Gastroesophageal sphincter (tissue), 3 donors: ENCODE measurements around the gene CDK4.

ENCODE experiments used
- CTCF ChIP-seq, 4 experiments: fragments of 200-600 bp in 2 of 4; fragments of 450-650 bp in 2 of 4; sonication (generic) in 1 of 4; IDR thresholded peaks; one replicate each; pipeline ENCODE4 v1.5.1; 2017 to 2019; ENCODE audit warnings: antibody characterized with exemption in 4 of 4, mild to moderate bottlenecking in 2 of 4, moderate library complexity in 2 of 4
- EP300 ChIP-seq: sonication (generic); formaldehyde crosslinking; IDR thresholded peaks from one replicate; pipeline ENCODE4 v1.6.1; 2017; ENCODE audit warnings: antibody characterized with exemption, mild to moderate bottlenecking
- POLR2A ChIP-seq, 2 donors: fragments of 450-650 bp; IDR thresholded peaks; one replicate each; pipeline ENCODE4 v1.6.1; 2017; ENCODE audit warnings: antibody characterized with exemption in 2 of 2, mild to moderate bottlenecking in 2 of 2, moderate library complexity in 1 of 2
- POLR2AphosphoS5 ChIP-seq: sonication (generic); formaldehyde crosslinking; IDR thresholded peaks from one replicate; pipeline ENCODE4 v1.6.1; 2017; ENCODE audit warnings: antibody characterized with exemption

DNA sequence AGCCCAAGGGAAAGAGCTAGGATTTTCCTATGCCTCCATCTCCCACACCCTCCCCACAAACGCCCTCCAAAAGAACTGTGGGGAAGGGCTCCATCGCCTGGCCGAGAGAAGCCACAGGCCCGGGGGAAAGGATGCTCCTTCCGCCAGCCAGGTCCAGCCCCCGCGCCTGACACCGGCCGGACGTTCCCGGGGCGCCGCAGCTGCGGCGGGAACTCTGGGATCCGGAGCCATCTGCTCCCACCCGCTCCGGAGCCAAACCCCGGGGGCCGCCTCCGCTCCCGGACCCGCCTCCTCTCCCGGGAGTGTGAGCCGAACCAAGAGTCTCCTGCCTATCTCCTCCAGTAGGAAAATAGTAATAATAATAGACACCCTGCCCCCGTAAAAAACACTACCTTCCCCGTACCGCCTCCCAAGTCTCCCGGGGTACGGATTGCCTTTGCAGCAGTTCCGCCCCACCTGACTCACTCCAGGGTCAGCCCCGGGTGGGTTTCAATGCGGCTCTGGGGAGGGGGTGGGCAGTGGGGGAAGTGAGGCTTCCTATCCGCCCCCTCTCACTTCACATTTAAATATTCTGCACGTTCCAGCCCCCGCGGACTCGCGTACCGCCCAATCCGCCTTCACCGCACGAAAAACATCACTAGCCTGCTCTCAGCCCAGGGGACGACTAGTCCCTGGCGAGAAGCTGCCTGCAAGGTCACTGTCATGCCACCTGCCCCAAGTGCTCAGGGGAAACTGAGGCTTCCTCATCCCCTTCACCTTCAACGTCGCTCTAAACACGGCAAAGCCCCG lies 16.0 kb downstream of the CDK4 start:
- TF ChIP-seq EP300 (no peak), CTCF (IDR thresholded peaks at IDR 0.05) (peak in 2 of 4 experiments; percentile 10 to 20), POLR2A (IDR thresholded peaks at IDR 0.05) (no peak), POLR2AphosphoS5 (no peak)
